Heart left ventricle (tissue), 16 donors: Measurements from ENCODE around the gene IGSF8. TPM values are rescaled to one million over a fixed set of nuclear protein-coding genes. Genes with fewer than 3 reads are reported as not detected.

ENCODE experiments used
- ATAC-seq, 4 donors: fragments of 200-7000 bp; cut with Tn5 transposase; one replicate each; pipeline ENCODE4 v1.9.1; 2020 to 2022; ENCODE audit warnings: moderate library complexity in 4 of 4, mild to moderate bottlenecking in 3 of 4, moderate number of reproducible peaks in 1 of 4
- DNase-seq, 5 donors: peaks; one replicate each; pipeline ENCODE4 v3.0.0-alpha.2; 2020
- H3K27ac ChIP-seq, 12 donors: fragments of 200-600 bp; sonication (generic) in 4 of 12; one replicate each; pipeline versions ENCODE4 v1.5.0 to v1.8.0; 2016 to 2022; ENCODE audit warnings: mild to moderate bottlenecking in 2 of 12
- H3K27me3 ChIP-seq, 9 donors: fragments of 200-600 bp; sonication (generic) in 2 of 9; one replicate each; pipeline versions ENCODE4 v1.5.1 to v1.8.0; 2016 to 2022; ENCODE audit warnings: mild to moderate bottlenecking in 3 of 9
- H3K36me3 ChIP-seq, 9 donors: fragments of 200-600 bp; sonication (generic) in 2 of 9; one replicate each; pipeline versions ENCODE4 v1.5.0 to v1.8.0; 2018 to 2022; ENCODE audit warnings: mild to moderate bottlenecking in 2 of 9
- H3K4me1 ChIP-seq, 12 donors: fragments of 200-600 bp; sonication (generic) in 4 of 12; one replicate each; pipeline versions ENCODE4 v1.5.0 to v1.8.0; 2016 to 2022; ENCODE audit warnings: mild to moderate bottlenecking in 3 of 12
- H3K4me3 ChIP-seq, 12 donors: fragments of 200-600 bp; sonication (generic) in 4 of 12; one replicate each; pipeline versions ENCODE4 v1.5.0 to v1.8.0; 2017 to 2022; ENCODE audit warnings: mild to moderate bottlenecking in 9 of 12, moderate library complexity in 4 of 12
- H3K9me3 ChIP-seq, 12 donors: fragments of 200-600 bp; sonication (generic) in 4 of 12; one replicate each; pipeline versions ENCODE4 v1.5.0 to v1.8.0; 2016 to 2022; ENCODE audit warnings: mild to moderate bottlenecking in 1 of 12
- POLR2A ChIP-seq, 2 donors: fragments of 450-650 bp; IDR thresholded peaks; one replicate each; pipeline ENCODE4 v1.6.1; 2017; ENCODE audit warnings: antibody characterized with exemption in 2 of 2, mild to moderate bottlenecking in 2 of 2, moderate library complexity in 2 of 2
- WGBS, 4 donors: extraction: QIAGEN DNeasy Blood & Tissue Kit in 2 of 4; methylation state at CpG; one replicate each; pipeline versions ENCODE4 v1.1.5 to v1.1.7; 2013 to 2018; 5-methylcytosine and 5-hydroxymethylcytosine counted together
- intact Hi-C, 10 donors: fragments of 100-400 bp; cut with DNase I; formaldehyde crosslinking; loops; one replicate each; pipeline versions ENCODE4 v1.11.1 to v1.14.2; 2022
- polyA plus RNA-seq, 2 donors: library from polyadenylated mRNA; stranded (reverse); fragments of 200-250 nt; gene quantifications; one replicate each; pipeline ENCODE4 v1.2.3, GENCODE V29; 2013
- total RNA-seq, 9 donors: library from RNA; depleted of rRNA in 2 of 9; stranded (reverse); fragments of >200 nt in 2 of 9; fragmentation: NEBNext Ultra II Directional in 3 of 9; extraction: Animal tissue kit (Norgen Biotek cat#: 25700) in 3 of 9; gene quantifications; one replicate each; pipeline versions ENCODE4 v1.1.0 to v1.2.4, GENCODE V29; 2016 to 2023
- TF ChIP-seq, protein P1 (sequence below), 12 donors: fragments of 200-600 bp; sonication (generic) in 4 of 12; IDR thresholded peaks; one replicate each; pipeline versions ENCODE4 v1.5.0 to v1.8.0; 2018 to 2022; ENCODE audit warnings: antibody characterized with exemption in 12 of 12, mild to moderate bottlenecking in 5 of 12
- donor health status: ischemic (EF 13 %, LVEDD 7.1; RV severe dilation, severe dysfunction).
- donor health status: healthy with polysubstance abuse.
- donor health status: DM: no; HTN: yes; CAD: no.
- donor health status: DM: no; HTN: no; CAD: no.
- donor health status: ischemic (EF 25% LVEDD 6.9; RV normal size, moderate dysfunction).
- donor health status: ischemic (EF 25% LVEDD 5.7; RV mildly dilated, moderate dysfunction).
- donor health status: healthy.
- donor health status: DM: yes; HTN: yes; CAD: no.
- donor health status: ischemic (EF 35%, LVEDD 5.7; RV mildly dilated, moderate dysfunction).
- donor health status: nonischemic (EF 11% LVEDD 7.7; RV severe dilation, severe dysfunction).
- donor health status: DM: yes; HTN: yes; CAD: no.
- donor health status: PGD.
- donor health status: ischemic (EF 29% LVEDD 5.4; RV normal size, mild dysfunction).
- donor health status: nonischemic (EF 23%, LVEDD 6.1; RV moderate dilation, normal function).

The IGSF8 gene
- total and polyA plus RNA-seq, 11 donors = 15.0 to 49.3 (median 24.8) TPM

- peaks cover 0 to 27% (median 8%) of the 10 kb centered on the region in 12 donors for H3K4me1 ChIP-seq
- no peak for ATAC-seq
- no peak overlapping the region for H3K4me3 ChIP-seq
- WGBS, 4 donors = 87 to 96% (median 93%) methylated on average over 1 of the region's 1 CpG
- DNase-seq = no peak
- no peaks in the 10 kb centered on the region for H3K9me3 ChIP-seq
- H3K27me3 ChIP-seq = no peaks in the 10 kb centered on the region
- TF ChIP-seq POLR2A (IDR thresholded peaks at IDR 0.05) = no peak
- TF ChIP-seq, protein P1, sequence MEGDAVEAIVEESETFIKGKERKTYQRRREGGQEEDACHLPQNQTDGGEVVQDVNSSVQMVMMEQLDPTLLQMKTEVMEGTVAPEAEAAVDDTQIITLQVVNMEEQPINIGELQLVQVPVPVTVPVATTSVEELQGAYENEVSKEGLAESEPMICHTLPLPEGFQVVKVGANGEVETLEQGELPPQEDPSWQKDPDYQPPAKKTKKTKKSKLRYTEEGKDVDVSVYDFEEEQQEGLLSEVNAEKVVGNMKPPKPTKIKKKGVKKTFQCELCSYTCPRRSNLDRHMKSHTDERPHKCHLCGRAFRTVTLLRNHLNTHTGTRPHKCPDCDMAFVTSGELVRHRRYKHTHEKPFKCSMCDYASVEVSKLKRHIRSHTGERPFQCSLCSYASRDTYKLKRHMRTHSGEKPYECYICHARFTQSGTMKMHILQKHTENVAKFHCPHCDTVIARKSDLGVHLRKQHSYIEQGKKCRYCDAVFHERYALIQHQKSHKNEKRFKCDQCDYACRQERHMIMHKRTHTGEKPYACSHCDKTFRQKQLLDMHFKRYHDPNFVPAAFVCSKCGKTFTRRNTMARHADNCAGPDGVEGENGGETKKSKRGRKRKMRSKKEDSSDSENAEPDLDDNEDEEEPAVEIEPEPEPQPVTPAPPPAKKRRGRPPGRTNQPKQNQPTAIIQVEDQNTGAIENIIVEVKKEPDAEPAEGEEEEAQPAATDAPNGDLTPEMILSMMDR (IDR thresholded peaks at IDR 0.05) = no peak
- H3K27ac ChIP-seq = no peak overlapping the region
- H3K36me3 ChIP-seq = no peaks in the 10 kb centered on the region
- intact Hi-C loops = loop anchor here in 3 of 10 donors (5.0 to 10.0 kb wide), 6 partner anchors 80 to 267 kb away; partner anchors contain the start of genes CASQ1 (in 1 of the 3) and PEX19 (in 1 of the 3)
Observed at GRCh38 chr1:160107512-160107911, 9.1 kb upstream of the IGSF8 start.

- TF ChIP-seq, protein P1 (IDR thresholded peaks at IDR 0.05) = no peak
- intact Hi-C loops = loop anchor here in 3 of 10 donors (5.0 to 10.0 kb wide), 6 partner anchors 82 to 270 kb away; partner anchors contain the start of genes CASQ1 (in 1 of the 3) and PEX19 (in 1 of the 3)
- H3K4me3 ChIP-seq = no peak overlapping the region
- peaks cover 0 to 41% (median 22%) of the 10 kb centered on the region in 12 donors for H3K4me1 ChIP-seq
- 98 to 99% (median 99%) methylated on average over 5 of the region's 5 CpGs for WGBS, 4 donors
- no peaks in the 10 kb centered on the region for H3K9me3 ChIP-seq
- H3K36me3 ChIP-seq = no peaks in the 10 kb centered on the region
- no peak overlapping the region for H3K27ac ChIP-seq
- DNase-seq = no peak
- no peak for ATAC-seq
- H3K27me3 ChIP-seq = no peaks in the 10 kb centered on the region
Observed at GRCh38 chr1:160105155-160105554, 6.7 kb upstream of the IGSF8 start.

- no peak for TF ChIP-seq POLR2A (IDR thresholded peaks at IDR 0.05)
- TF ChIP-seq, protein P1 (IDR thresholded peaks at IDR 0.05) = no peak
- WGBS, 4 donors = 61 to 69% (median 65%) methylated on average over 3 of the region's 3 CpGs
- no peak overlapping the region for H3K4me3 ChIP-seq
- ATAC-seq (no peak), DNase-seq (no peak)
- no peaks in the 10 kb centered on the region for H3K9me3 ChIP-seq
- intact Hi-C loops = loop anchor here in 8 of 10 donors (5.0 to 10.0 kb wide), 7 partner anchors 88 to 273 kb away; partner anchors contain the start of gene CASQ1 (in 3 of the 8)
- peak overlapping the region in 3 of 12 donors; percentile 32 to 95 (median 35) for H3K27ac ChIP-seq
- H3K4me1 ChIP-seq = peaks cover 0 to 40% (median 22%) of the 10 kb centered on the region in 12 donors
- no peaks in the 10 kb centered on the region for H3K36me3 ChIP-seq
- H3K27me3 ChIP-seq = no peaks in the 10 kb centered on the region
Observed at GRCh38 chr1:160104486-160104885, 6.1 kb upstream of the IGSF8 start.

- no peak for ATAC-seq
- TF ChIP-seq, protein P1 (IDR thresholded peaks at IDR 0.05) = no peak
- TF ChIP-seq POLR2A (IDR thresholded peaks at IDR 0.05) = no peak
- DNase-seq = no peak
- Histone ChIP-seq H3K4me3 (no peak overlapping the region), H3K27me3 (no peaks in the 10 kb centered on the region), H3K36me3 (no peaks in the 10 kb centered on the region), H3K27ac (peak overlapping the region in 3 of 12 donors; percentile 32 to 95 (median 35)), H3K4me1 (peaks cover 0 to 45% (median 22%) of the 10 kb centered on the region in 12 donors), H3K9me3 (no peaks in the 10 kb centered on the region)
- intact Hi-C loops = loop anchor here in 8 of 10 donors (5.0 to 10.0 kb wide), 7 partner anchors 88 to 273 kb away; partner anchors contain the start of gene CASQ1 (in 3 of the 8)
- WGBS, 4 donors = 51 to 67% (median 58%) methylated on average over 6 of the region's 6 CpGs
Observed at GRCh38 chr1:160103658-160104408, 5.4 kb upstream of the IGSF8 start.
